ENCODE data around the gene KCNAB1.
"Not testable (repeated sequence)": the region's sequence is repeated elsewhere in the genome, so short reads cannot be mapped to it uniquely, and the experiment has no call there.

KCNAB1 gene

DNA sequence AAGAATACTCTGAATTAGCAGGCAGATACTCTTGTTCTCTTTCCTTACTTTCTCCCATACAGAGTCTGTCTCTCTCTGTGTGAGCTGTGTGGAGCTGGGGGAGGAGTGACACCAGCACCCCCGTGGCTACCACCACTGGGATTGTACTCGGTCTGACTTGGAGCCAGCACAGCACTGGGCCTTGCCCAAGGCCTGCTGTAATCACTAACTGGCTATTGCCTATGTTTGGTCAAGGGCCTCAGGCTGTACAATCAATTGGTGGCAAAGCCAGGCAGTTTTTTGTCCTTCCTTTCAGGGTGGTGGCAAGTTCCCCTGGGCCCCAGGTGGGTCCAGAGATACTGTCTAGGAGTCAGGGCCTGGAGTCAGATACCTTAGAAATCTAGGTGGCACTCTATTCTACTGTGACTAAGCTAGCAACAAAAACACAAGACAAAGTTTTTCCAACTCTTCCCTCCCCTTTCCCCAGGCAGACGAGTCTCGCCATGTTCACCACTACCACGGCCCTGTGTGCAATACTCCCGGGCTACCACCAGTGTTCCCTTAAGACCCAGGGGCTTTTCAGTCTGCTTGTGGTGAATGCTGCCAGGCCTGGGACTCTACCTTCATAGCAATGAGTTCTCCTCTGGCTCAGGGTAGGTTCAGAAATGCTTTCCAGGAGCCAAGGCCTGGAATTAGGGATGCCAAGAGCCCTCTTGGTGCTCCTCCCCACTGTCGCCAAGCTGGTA, 151.8 kb downstream of the KCNAB1 start:
- Histone ChIP-seq H3K27me3 (ENCODE audit: control insufficient read depth, insufficient read depth, low read length) (no peaks in the 10 kb centered on the region), H3K36me3 (ENCODE audit: control insufficient read depth, insufficient read depth, low read length) (no peaks in the 10 kb centered on the region), H3K4me3 (ENCODE audit: low read depth, low read length) (no peak overlapping the region), H3K9me3 (ENCODE audit: control insufficient read depth, low read length) (no peaks in the 10 kb centered on the region), H3K4me1 (no peaks in the 10 kb centered on the region), H3K27ac (no peak overlapping the region), H3K79me2 (no peaks in the 10 kb centered on the region), H2AFZ (no peak overlapping the region), H3K4me2 (ENCODE audit: low read length) (no peak overlapping the region), H3K9ac (no peak overlapping the region)
- TF ChIP-seq, protein P1, sequence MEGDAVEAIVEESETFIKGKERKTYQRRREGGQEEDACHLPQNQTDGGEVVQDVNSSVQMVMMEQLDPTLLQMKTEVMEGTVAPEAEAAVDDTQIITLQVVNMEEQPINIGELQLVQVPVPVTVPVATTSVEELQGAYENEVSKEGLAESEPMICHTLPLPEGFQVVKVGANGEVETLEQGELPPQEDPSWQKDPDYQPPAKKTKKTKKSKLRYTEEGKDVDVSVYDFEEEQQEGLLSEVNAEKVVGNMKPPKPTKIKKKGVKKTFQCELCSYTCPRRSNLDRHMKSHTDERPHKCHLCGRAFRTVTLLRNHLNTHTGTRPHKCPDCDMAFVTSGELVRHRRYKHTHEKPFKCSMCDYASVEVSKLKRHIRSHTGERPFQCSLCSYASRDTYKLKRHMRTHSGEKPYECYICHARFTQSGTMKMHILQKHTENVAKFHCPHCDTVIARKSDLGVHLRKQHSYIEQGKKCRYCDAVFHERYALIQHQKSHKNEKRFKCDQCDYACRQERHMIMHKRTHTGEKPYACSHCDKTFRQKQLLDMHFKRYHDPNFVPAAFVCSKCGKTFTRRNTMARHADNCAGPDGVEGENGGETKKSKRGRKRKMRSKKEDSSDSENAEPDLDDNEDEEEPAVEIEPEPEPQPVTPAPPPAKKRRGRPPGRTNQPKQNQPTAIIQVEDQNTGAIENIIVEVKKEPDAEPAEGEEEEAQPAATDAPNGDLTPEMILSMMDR (IDR thresholded peaks at IDR 0.05), result no peak

DNA sequence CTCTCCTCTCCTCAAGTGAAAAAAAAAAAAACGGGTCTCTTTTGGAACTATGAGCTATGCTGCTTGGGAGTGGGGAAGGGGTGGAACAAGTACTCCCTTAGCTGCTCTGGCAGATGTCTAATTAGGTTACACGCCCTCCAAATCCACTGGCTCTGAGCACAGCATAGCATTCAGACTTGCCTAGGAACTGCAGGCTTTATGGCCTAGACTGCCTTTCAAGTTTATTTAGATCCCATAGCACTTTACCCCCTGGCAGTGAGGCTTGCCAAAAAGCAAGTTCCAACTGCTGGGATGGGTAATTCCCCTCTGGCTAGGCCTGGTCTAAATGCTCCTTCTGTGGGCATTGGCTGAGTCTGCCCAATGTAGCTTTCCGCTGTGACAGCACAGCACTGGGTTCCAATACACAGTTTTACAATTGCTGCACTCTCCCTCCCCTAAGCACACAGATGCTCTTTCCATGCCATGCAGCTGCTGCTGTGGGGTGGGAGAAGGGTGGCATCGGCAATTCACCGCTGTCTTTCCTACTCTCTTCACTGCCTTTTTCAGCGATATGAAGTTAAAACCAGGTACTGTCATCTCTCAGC, 152.8 kb downstream of the KCNAB1 start:
- no peak overlapping the region for H2AFZ ChIP-seq
- TF ChIP-seq, protein P1 (IDR thresholded peaks at IDR 0.05), result no peak
- no peak overlapping the region for H3K9ac ChIP-seq
- no peak overlapping the region for H3K27ac ChIP-seq
- no peaks in the 10 kb centered on the region for H3K79me2 ChIP-seq
- no peak overlapping the region for H3K4me2 ChIP-seq (ENCODE audit: low read length)
- H3K4me1 ChIP-seq, result no peaks in the 10 kb centered on the region
- no peaks in the 10 kb centered on the region for H3K9me3 ChIP-seq (ENCODE audit: control insufficient read depth, low read length)
- no peaks in the 10 kb centered on the region for H3K27me3 ChIP-seq (ENCODE audit: control insufficient read depth, insufficient read depth, low read length)
- no peak overlapping the region for H3K4me3 ChIP-seq (ENCODE audit: low read depth, low read length)
- no peaks in the 10 kb centered on the region for H3K36me3 ChIP-seq (ENCODE audit: control insufficient read depth, insufficient read depth, low read length)

DNA sequence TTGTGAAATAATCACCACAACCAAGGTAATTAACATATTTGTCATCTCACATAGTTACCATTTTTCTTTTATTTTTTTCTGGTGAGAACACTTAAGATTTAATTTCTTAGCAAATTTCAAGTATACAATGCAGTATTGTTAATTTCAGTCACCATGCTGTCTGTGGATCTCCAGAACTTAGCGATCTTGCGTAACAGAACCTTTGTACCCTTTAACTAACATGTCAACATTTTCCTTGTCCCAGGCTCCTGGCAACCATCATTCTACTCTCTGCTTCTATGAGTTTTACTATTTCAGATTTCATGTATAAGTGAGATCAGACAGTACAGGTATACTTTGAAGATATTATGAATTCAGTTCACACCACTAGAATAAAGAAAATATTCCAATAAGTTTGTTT, 154.4 kb downstream of the KCNAB1 start:
- H3K27ac ChIP-seq, result no peak overlapping the region
- TF ChIP-seq, protein P1 (IDR thresholded peaks at IDR 0.05), result no peak

GRCh38 chr3:156284637-156285036, 164.3 kb downstream of the KCNAB1 start:
- not testable (repeated sequence) for H3K79me2 ChIP-seq; H3K9ac ChIP-seq; H3K4me1 ChIP-seq; H2AFZ ChIP-seq; H3K9me3 ChIP-seq (ENCODE audit: control insufficient read depth, low read length); H3K36me3 ChIP-seq (ENCODE audit: control insufficient read depth, insufficient read depth, low read length); H3K27me3 ChIP-seq (ENCODE audit: control insufficient read depth, insufficient read depth, low read length); H3K4me3 ChIP-seq (ENCODE audit: low read depth, low read length); H3K27ac ChIP-seq; H3K4me2 ChIP-seq (ENCODE audit: low read length)

More for the DNA sequence above, 154.4 kb downstream of the KCNAB1 start:
- H3K4me3 ChIP-seq (ENCODE audit: low read depth, low read length), result no peak overlapping the region
- no peaks in the 10 kb centered on the region for H3K9me3 ChIP-seq (ENCODE audit: control insufficient read depth, low read length)
- H3K9ac ChIP-seq, result no peak overlapping the region
- no peak overlapping the region for H3K4me2 ChIP-seq (ENCODE audit: low read length)
- H3K27me3 ChIP-seq (ENCODE audit: control insufficient read depth, insufficient read depth, low read length), result no peaks in the 10 kb centered on the region
- no peak overlapping the region for H2AFZ ChIP-seq
- H3K4me1 ChIP-seq, result no peaks in the 10 kb centered on the region
- H3K36me3 ChIP-seq (ENCODE audit: control insufficient read depth, insufficient read depth, low read length), result no peaks in the 10 kb centered on the region
- no peaks in the 10 kb centered on the region for H3K79me2 ChIP-seq

- H3K4me1 ChIP-seq, result no peaks in the 10 kb centered on the region
- no peak overlapping the region for H3K4me3 ChIP-seq (ENCODE audit: low read depth, low read length)
- H2AFZ ChIP-seq, result no peak overlapping the region
- H3K36me3 ChIP-seq (ENCODE audit: control insufficient read depth, insufficient read depth, low read length), result no peaks in the 10 kb centered on the region
- no peaks in the 10 kb centered on the region for H3K79me2 ChIP-seq
- no peak overlapping the region for H3K4me2 ChIP-seq (ENCODE audit: low read length)
- H3K9me3 ChIP-seq (ENCODE audit: control insufficient read depth, low read length), result no peaks in the 10 kb centered on the region
- no peak overlapping the region for H3K27ac ChIP-seq
- TF ChIP-seq, protein P1 (IDR thresholded peaks at IDR 0.05), result no peak
- H3K9ac ChIP-seq, result no peak overlapping the region
- peaks cover 2% of the 10 kb centered on the region for H3K27me3 ChIP-seq (ENCODE audit: control insufficient read depth, insufficient read depth, low read length)
Measured at GRCh38 chr3:156285626-156286025, 165.2 kb downstream of the KCNAB1 start.
